Tibial nerve (tissue), 4 donors: ENCODE measurements around the gene IQCN. TPM values are rescaled to one million over a fixed set of nuclear protein-coding genes. Genes with fewer than 3 reads are reported as not detected.

Experiments
- DNase-seq, 2 donors: peaks; one replicate each; pipeline ENCODE4 v3.0.0-alpha.2; 2019; ENCODE audit warnings: low spot score in 2 of 2
- H3K27ac ChIP-seq, 4 donors: fragments of 200-600 bp; sonication (generic) in 3 of 4; one replicate each; pipeline ENCODE4 v1.5.1; 2017 to 2019; ENCODE audit warnings: mild to moderate bottlenecking in 1 of 4
- H3K27me3 ChIP-seq, 2 donors: fragments of 200-600 bp; sonication (generic) in 1 of 2; one replicate each; pipeline versions ENCODE4 v1.5.1 to v1.6.0; 2017 to 2019
- H3K36me3 ChIP-seq, 3 donors: fragments of 200-600 bp; sonication (generic); one replicate each; pipeline ENCODE4 v1.5.1; 2018 to 2019
- H3K4me1 ChIP-seq, 4 donors: fragments of 200-600 bp; sonication (generic) in 3 of 4; one replicate each; pipeline ENCODE4 v1.5.1; 2017 to 2019
- H3K4me3 ChIP-seq, 4 donors: fragments of 200-600 bp; sonication (generic) in 3 of 4; one replicate each; pipeline ENCODE4 v1.5.1; 2017 to 2019; ENCODE audit warnings: mild to moderate bottlenecking in 1 of 4, moderate library complexity in 1 of 4
- H3K9me3 ChIP-seq, 4 donors: fragments of 200-600 bp; sonication (generic) in 3 of 4; one replicate each; pipeline ENCODE4 v1.5.1; 2017 to 2019
- EP300 ChIP-seq, 2 donors: sonication (generic); formaldehyde crosslinking; IDR thresholded peaks; one replicate each; pipeline ENCODE4 v1.6.1; 2017; ENCODE audit warnings: antibody characterized with exemption in 2 of 2, mild to moderate bottlenecking in 1 of 2
- POLR2A ChIP-seq, 2 donors: fragments of 450-650 bp; IDR thresholded peaks; one replicate each; pipeline ENCODE4 v1.6.1; 2017; ENCODE audit warnings: antibody characterized with exemption in 2 of 2, mild to moderate bottlenecking in 2 of 2, moderate library complexity in 2 of 2
- WGBS, 2 donors: methylation state at CpG; one replicate each; pipeline ENCODE4 v1.1.5; 2018; 5-methylcytosine and 5-hydroxymethylcytosine counted together
- total RNA-seq, 4 donors: library from RNA; depleted of rRNA; stranded (reverse); fragments of >200 nt; gene quantifications; one replicate each; pipeline ENCODE4 v1.1.0, GENCODE V29; 2016
- TF ChIP-seq, protein P1 (sequence below), 5 experiments: fragments of 200-600 bp in 3 of 5; fragments of 450-650 bp in 2 of 5; sonication (generic) in 3 of 5; IDR thresholded peaks; one replicate each; pipeline ENCODE4 v1.5.1; 2016 to 2019; ENCODE audit warnings: antibody characterized with exemption in 5 of 5, mild to moderate bottlenecking in 3 of 5, moderate library complexity in 2 of 5

Gene IQCN
- total RNA-seq, 4 donors from 2014 or later: 2.3 to 11.4 (median 8.2) TPM

GRCh38 chr19:18259893-18260292 is 14.4 kb downstream of the IQCN start:
- Histone ChIP-seq H3K36me3 (peaks cover 0 to 74% (median 0%) of the 10 kb centered on the region in 3 donors), H3K4me3 (no peak overlapping the region), H3K27me3 (peaks cover 0 to 8% of the 10 kb centered on the region in 2 donors), H3K27ac (no peak overlapping the region), H3K4me1 (peaks cover 0 to 19% (median 0%) of the 10 kb centered on the region in 4 donors), H3K9me3 (no peaks in the 10 kb centered on the region)
- no peak for DNase-seq
- TF ChIP-seq POLR2A (IDR thresholded peaks at IDR 0.05) (no peak), EP300 (IDR thresholded peaks at IDR 0.05) (no peak)
- TF ChIP-seq, protein P1, sequence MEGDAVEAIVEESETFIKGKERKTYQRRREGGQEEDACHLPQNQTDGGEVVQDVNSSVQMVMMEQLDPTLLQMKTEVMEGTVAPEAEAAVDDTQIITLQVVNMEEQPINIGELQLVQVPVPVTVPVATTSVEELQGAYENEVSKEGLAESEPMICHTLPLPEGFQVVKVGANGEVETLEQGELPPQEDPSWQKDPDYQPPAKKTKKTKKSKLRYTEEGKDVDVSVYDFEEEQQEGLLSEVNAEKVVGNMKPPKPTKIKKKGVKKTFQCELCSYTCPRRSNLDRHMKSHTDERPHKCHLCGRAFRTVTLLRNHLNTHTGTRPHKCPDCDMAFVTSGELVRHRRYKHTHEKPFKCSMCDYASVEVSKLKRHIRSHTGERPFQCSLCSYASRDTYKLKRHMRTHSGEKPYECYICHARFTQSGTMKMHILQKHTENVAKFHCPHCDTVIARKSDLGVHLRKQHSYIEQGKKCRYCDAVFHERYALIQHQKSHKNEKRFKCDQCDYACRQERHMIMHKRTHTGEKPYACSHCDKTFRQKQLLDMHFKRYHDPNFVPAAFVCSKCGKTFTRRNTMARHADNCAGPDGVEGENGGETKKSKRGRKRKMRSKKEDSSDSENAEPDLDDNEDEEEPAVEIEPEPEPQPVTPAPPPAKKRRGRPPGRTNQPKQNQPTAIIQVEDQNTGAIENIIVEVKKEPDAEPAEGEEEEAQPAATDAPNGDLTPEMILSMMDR (IDR thresholded peaks at IDR 0.05): no peak
- WGBS, 2 donors: 94 to 96% methylated on average over 3 to 4 of the region's 4 CpGs

- H3K4me3 ChIP-seq: no peak overlapping the region
- H3K9me3 ChIP-seq: no peaks in the 10 kb centered on the region
- peaks cover 0 to 18% of the 10 kb centered on the region in 2 donors for H3K27me3 ChIP-seq
- DNase-seq: no peak
- H3K36me3 ChIP-seq: peaks cover 0 to 53% (median 0%) of the 10 kb centered on the region in 3 donors
- WGBS, 2 donors: 86 to 87% methylated on average over 31 to 45 of the region's 55 CpGs
- TF ChIP-seq, protein P1 (IDR thresholded peaks at IDR 0.05): no peak
- TF ChIP-seq POLR2A (IDR thresholded peaks at IDR 0.05) (no peak), EP300 (IDR thresholded peaks at IDR 0.05) (no peak)
- H3K4me1 ChIP-seq: peaks cover 0 to 19% (median 0%) of the 10 kb centered on the region in 4 donors
- no peak overlapping the region for H3K27ac ChIP-seq
Measured at GRCh38 chr19:18257503-18258470, 16.5 kb downstream of the IQCN start.

GRCh38 chr19:18254546-18255503 is 19.4 kb downstream of the IQCN start:
- peaks cover 0 to 6% (median 0%) of the 10 kb centered on the region in 4 donors for H3K9me3 ChIP-seq
- H3K36me3 ChIP-seq: peaks cover 0 to 35% (median 0%) of the 10 kb centered on the region in 3 donors
- H3K27me3 ChIP-seq: peaks cover 0 to 20% of the 10 kb centered on the region in 2 donors
- 21 to 24% methylated on average over 15 to 21 of the region's 24 CpGs for WGBS, 2 donors
- peak overlapping the region in 1 of 4 donors; percentile 34 for H3K27ac ChIP-seq
- H3K4me1 ChIP-seq: peaks cover 0 to 19% (median 0%) of the 10 kb centered on the region in 4 donors
- DNase-seq: no peak
- TF ChIP-seq, protein P1 (IDR thresholded peaks at IDR 0.05): peak in 1 of 5 experiments; percentile 11
- TF ChIP-seq EP300 (IDR thresholded peaks at IDR 0.05) (no peak), POLR2A (IDR thresholded peaks at IDR 0.05) (no peak)
- H3K4me3 ChIP-seq: no peak overlapping the region

GRCh38 chr19:18253716-18254115 is 20.5 kb downstream of the IQCN start:
- no peak for TF ChIP-seq POLR2A (IDR thresholded peaks at IDR 0.05)
- TF ChIP-seq EP300 (IDR thresholded peaks at IDR 0.05): no peak
- TF ChIP-seq, protein P1 (IDR thresholded peaks at IDR 0.05): no peak
- no peak overlapping the region for H3K4me3 ChIP-seq
- H3K27ac ChIP-seq: peak overlapping the region in 1 of 4 donors; percentile 34
- no peak for DNase-seq
- peaks cover 0 to 20% of the 10 kb centered on the region in 2 donors for H3K27me3 ChIP-seq
- peaks cover 0 to 13% (median 0%) of the 10 kb centered on the region in 4 donors for H3K4me1 ChIP-seq
- H3K9me3 ChIP-seq: peaks cover 0 to 6% (median 0%) of the 10 kb centered on the region in 4 donors
- 51 to 56% methylated on average over 4 of the region's 5 CpGs for WGBS, 2 donors
- H3K36me3 ChIP-seq: peaks cover 0 to 24% (median 0%) of the 10 kb centered on the region in 3 donors
